Fibroblast of lung (primary cell): ENCODE results near the gene ABHD16A. TPM values are rescaled to one million over a fixed set of nuclear protein-coding genes. Genes with fewer than 3 reads are reported as not detected.

Experiments
- DNase-seq, 2 donors: peaks; one replicate each; pipeline versions ENCODE4 v3.0.0 to v3.0.0-alpha.2; 2010; ENCODE audit warnings: low read depth in 2 of 2
- H2AFZ ChIP-seq: 2 replicates; pipeline ENCODE4 v1.5.1; 2012; ENCODE audit warnings: low read length, control low read depth, inconsistent platforms
- H3K27ac ChIP-seq: 2 replicates; pipeline ENCODE4 v1.5.1; 2011; ENCODE audit warnings: low read length, control low read depth; ENCODE audit not compliant: insufficient read depth
- H3K27me3 ChIP-seq: 2 replicates; pipeline ENCODE4 v1.5.1; 2011; ENCODE audit warnings: mild to moderate bottlenecking, low read length; ENCODE audit not compliant: control insufficient read depth, insufficient read depth
- H3K36me3 ChIP-seq: 2 replicates; pipeline ENCODE4 v1.5.1; 2011; ENCODE audit warnings: low read length; ENCODE audit not compliant: control insufficient read depth, insufficient read depth
- H3K4me1 ChIP-seq: 2 replicates; pipeline ENCODE4 v1.5.1; 2011; ENCODE audit warnings: low read length; ENCODE audit not compliant: control insufficient read depth, insufficient read depth; ENCODE audit errors: extremely low read depth
- H3K4me2 ChIP-seq: 2 replicates; pipeline ENCODE4 v1.5.1; 2011; ENCODE audit warnings: low read length, control low read depth; ENCODE audit not compliant: insufficient read depth; ENCODE audit errors: extremely low read depth
- H3K4me3 ChIP-seq, 4 experiments: fragments of 200-600 bp in 1 of 4; sonication (generic) in 1 of 4; replicated peaks in 1 of 4; 2 replicates each; pipeline ENCODE4 v1.5.1; 2011 to 2016; ENCODE audit warnings: low read length in 4 of 4, low read depth in 3 of 4, mild to moderate bottlenecking in 3 of 4, control low read depth in 2 of 4, inconsistent platforms in 1 of 4, mixed read lengths in 1 of 4; ENCODE audit not compliant: insufficient read depth in 1 of 4; ENCODE audit errors: control extremely low read depth in 1 of 4
- H3K79me2 ChIP-seq: 2 replicates; pipeline ENCODE4 v1.5.1; 2012; ENCODE audit warnings: mild to moderate bottlenecking, low read length, inconsistent platforms; ENCODE audit not compliant: control insufficient read depth, insufficient read depth
- H3K9ac ChIP-seq: 2 replicates; pipeline ENCODE4 v1.5.1; 2011; ENCODE audit warnings: mild to moderate bottlenecking, low read length, control low read depth; ENCODE audit not compliant: insufficient read depth
- H3K9me3 ChIP-seq: 2 replicates; pipeline ENCODE4 v1.5.1; 2012; ENCODE audit warnings: low read depth, low read length; ENCODE audit not compliant: control insufficient read depth, insufficient read depth
- H4K20me1 ChIP-seq: 2 replicates; pipeline ENCODE4 v1.5.1; 2011; ENCODE audit warnings: low read length; ENCODE audit not compliant: control insufficient read depth, insufficient read depth; ENCODE audit errors: extremely low read depth
- EZH2 ChIP-seq: IDR thresholded peaks from 2 replicates; pipeline ENCODE4 v1.5.1; 2012; ENCODE audit warnings: low read length, control low read depth, mild to moderate bottlenecking; ENCODE audit errors: missing control alignments
- polyA plus RNA-seq, 2 donors: library from polyadenylated mRNA; depleted of rRNA in 1 of 2; stranded (reverse) in 1 of 2; unstranded in 1 of 2; fragments of >200 nt; gene quantifications; 2 replicates each; pipeline ENCODE4 v1.2.1, GENCODE V29; 2011 to 2012; ENCODE audit warnings: missing spikeins in 1 of 2
- total RNA-seq: library from RNA; depleted of rRNA; stranded (reverse); fragments of >200 nt; gene quantifications from 2 replicates; pipeline ENCODE4 v1.2.1, GENCODE V29; 2014
- TF ChIP-seq, protein P1 (sequence below), 2 donors: IDR thresholded peaks in 1 of 2; conservative IDR thresholded peaks in 1 of 2; 1 replicate in 1 of 2; 2 replicates in 1 of 2; pipeline ENCODE4 v1.5.1; 2011 to 2012; ENCODE audit warnings: low read length in 2 of 2, control low read depth in 1 of 2, inconsistent platforms in 1 of 2, low read depth in 1 of 2, mild to moderate bottlenecking in 1 of 2

Gene ABHD16A
- total and polyA plus RNA-seq, 2 donors (not counting 1 experiment from before 2014, with no cell fraction given): 25.1 to 72.0 TPM

DNA sequence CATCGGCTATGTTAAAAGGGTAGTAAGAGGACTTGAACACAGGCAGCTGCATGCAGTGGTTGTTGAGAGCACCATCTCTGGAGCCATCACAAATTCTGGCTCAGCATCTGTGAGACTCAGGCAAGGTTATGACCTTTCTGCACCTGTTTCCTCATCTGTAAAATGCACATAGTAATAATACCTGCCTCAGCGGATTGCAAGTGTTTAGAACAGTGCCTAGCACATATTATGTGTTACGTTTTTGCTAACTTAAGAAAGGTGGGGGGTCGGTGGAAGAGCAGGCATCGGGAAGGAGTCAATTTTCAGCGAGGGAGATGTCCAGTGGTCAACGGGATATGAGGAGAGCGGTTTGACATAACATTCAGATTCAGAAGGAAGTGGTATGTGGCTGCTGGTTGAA, 25.2 kb downstream of the ABHD16A start:
- H3K27me3 ChIP-seq: no peaks in the 10 kb centered on the region
- peaks cover 9% of the 10 kb centered on the region for H3K4me1 ChIP-seq
- no peaks in the 10 kb centered on the region for H3K9me3 ChIP-seq
- no peak overlapping the region for H3K27ac ChIP-seq
- H3K9ac ChIP-seq: no peak overlapping the region
- TF ChIP-seq, protein P1, sequence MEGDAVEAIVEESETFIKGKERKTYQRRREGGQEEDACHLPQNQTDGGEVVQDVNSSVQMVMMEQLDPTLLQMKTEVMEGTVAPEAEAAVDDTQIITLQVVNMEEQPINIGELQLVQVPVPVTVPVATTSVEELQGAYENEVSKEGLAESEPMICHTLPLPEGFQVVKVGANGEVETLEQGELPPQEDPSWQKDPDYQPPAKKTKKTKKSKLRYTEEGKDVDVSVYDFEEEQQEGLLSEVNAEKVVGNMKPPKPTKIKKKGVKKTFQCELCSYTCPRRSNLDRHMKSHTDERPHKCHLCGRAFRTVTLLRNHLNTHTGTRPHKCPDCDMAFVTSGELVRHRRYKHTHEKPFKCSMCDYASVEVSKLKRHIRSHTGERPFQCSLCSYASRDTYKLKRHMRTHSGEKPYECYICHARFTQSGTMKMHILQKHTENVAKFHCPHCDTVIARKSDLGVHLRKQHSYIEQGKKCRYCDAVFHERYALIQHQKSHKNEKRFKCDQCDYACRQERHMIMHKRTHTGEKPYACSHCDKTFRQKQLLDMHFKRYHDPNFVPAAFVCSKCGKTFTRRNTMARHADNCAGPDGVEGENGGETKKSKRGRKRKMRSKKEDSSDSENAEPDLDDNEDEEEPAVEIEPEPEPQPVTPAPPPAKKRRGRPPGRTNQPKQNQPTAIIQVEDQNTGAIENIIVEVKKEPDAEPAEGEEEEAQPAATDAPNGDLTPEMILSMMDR (conservative IDR thresholded peaks at IDR 0.05 in 1 of 2, IDR thresholded peaks at IDR 0.05 in 1 of 2; ENCODE audit: low read depth in 1 of 2, low read length in 2 of 2): no peak
- TF ChIP-seq EZH2: no peak
- H3K4me2 ChIP-seq: no peak overlapping the region
- no peak overlapping the region for H2AFZ ChIP-seq
- H3K4me3 ChIP-seq: no peak overlapping the region
- H3K36me3 ChIP-seq: peaks cover 2% of the 10 kb centered on the region
- H4K20me1 ChIP-seq: no peaks in the 10 kb centered on the region
- H3K79me2 ChIP-seq: no peaks in the 10 kb centered on the region
- DNase-seq: no peak

DNA sequence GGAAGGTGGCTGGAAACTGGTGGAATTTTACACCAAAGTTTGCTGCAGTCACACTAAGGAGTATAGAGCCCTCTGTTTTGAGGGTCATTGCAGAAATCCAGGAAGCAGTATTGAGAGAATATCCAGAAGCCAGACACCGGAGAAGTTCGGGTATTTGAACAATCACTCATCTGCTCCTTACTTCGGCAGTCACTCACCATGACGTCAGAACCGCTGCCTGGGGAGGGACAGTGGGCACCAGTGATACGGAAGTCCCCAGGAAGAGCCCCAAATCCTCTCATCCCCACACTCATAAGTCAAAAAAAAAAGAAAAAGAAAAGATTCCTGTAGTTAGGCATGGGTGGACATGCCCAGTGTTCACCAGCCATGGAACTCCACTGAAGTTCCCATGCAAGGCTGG, 26.2 kb downstream of the ABHD16A start:
- Histone ChIP-seq H3K27ac (no peak overlapping the region), H4K20me1 (no peaks in the 10 kb centered on the region), H3K27me3 (no peaks in the 10 kb centered on the region), H2AFZ (no peak overlapping the region), H3K36me3 (peaks cover 7% of the 10 kb centered on the region), H3K4me3 (no peak overlapping the region), H3K9ac (no peak overlapping the region), H3K9me3 (no peaks in the 10 kb centered on the region), H3K4me1 (peaks cover 9% of the 10 kb centered on the region), H3K4me2 (no peak overlapping the region), H3K79me2 (no peaks in the 10 kb centered on the region)
- DNase-seq: no peak
- TF ChIP-seq EZH2: no peak

DNA sequence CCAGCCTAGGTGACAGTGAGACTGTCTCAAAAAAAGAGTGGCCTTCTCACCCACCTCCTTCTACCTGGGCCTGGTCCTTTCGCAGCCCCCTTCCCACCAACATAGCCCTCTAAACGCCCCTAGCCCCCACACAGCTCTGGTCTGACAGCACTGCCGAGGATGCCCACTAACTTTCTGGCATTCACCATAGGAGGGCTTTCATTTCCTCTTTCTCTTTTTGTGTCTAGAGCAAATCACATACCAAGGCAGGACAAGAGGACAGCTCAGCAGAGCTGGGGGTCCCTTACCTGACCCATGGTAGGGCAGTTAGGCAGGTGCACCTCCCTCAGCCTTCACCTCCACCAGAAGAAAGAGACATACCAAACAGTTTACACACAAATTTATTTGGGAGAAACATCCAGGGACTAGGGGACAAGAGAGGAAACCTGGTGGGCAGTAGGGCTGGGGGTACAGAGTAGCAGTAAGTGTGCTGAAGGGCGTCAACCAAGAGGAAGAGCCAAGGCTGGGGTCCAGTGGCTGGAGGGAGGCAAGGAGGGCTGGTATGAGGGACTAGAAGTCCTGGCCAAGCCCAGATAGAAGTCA, 26.7 kb downstream of the ABHD16A start:
- Histone ChIP-seq H3K36me3 (peaks cover 9% of the 10 kb centered on the region), H3K79me2 (no peaks in the 10 kb centered on the region), H3K27me3 (no peaks in the 10 kb centered on the region), H3K4me2 (no peak overlapping the region), H3K4me3 (no peak overlapping the region), H3K9me3 (no peaks in the 10 kb centered on the region), H4K20me1 (no peaks in the 10 kb centered on the region), H2AFZ (no peak overlapping the region), H3K27ac (no peak overlapping the region), H3K9ac (no peak overlapping the region), H3K4me1 (peaks cover 9% of the 10 kb centered on the region)
- DNase-seq: no peak
- TF ChIP-seq EZH2: no peak
- TF ChIP-seq, protein P1 (conservative IDR thresholded peaks at IDR 0.05 in 1 of 2, IDR thresholded peaks at IDR 0.05 in 1 of 2; ENCODE audit: low read depth in 1 of 2, low read length in 2 of 2): no peak
